Measurements from ENCODE around the gene ACSF3. TPM values are rescaled to one million over a fixed set of nuclear protein-coding genes. Genes with fewer than 3 reads are reported as not detected.

Gene ACSF3
- total RNA-seq, 1 donor from 2014 or later: 39.8 TPM

GRCh38 chr16:89194340-89195311, 101.0 kb downstream of the ACSF3 start:
- H3K36me3 Mint-ChIP-seq (ENCODE audit: low read depth): no peaks in the 10 kb centered on the region
- H3K4me1 Mint-ChIP-seq (ENCODE audit: low read depth): no peaks in the 10 kb centered on the region
- DNase-seq (ENCODE audit: low spot score): no peak
- no peak overlapping the region for H3K27ac Mint-ChIP-seq
- intact Hi-C loops (cut with micrococcal nuclease): no loop called here
- no peaks in the 10 kb centered on the region for H3K27me3 Mint-ChIP-seq (ENCODE audit: low read depth)
- no peaks in the 10 kb centered on the region for H3K9me3 Mint-ChIP-seq
- H3K4me3 Mint-ChIP-seq (ENCODE audit: low read depth): no peak overlapping the region

DNA sequence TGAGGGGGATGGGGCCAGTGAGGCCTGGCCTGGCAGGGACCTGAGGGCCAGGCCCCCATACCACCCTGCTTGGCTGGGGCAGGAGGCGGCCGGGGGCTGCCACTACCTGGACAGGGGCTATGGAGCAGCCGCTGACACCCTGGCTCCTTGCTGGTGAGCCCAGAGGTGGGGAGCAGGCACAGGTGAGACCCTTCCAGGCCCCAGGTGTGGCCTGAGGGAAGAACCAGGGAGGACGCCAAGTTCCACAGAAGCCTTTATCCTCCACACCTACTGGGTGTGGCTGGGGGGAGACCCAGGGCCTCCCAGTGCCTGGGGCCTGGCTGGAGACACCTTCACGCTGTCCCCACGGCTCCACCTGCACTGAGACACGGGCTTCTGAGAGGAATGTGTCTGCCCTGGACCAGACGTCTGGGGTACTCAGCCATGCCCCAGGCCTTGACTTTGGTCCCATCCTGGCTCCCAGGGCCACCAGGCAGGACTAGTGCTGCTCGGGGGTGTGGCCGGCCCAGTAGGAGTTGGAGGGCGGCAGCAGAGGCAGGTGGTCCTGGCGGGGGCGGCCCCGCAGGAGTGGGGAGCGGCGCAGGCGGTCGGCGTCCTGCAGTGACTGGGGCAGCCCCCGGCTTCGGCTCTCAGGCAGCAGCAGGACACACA, 102.0 kb downstream of the ACSF3 start:
- intact Hi-C loops (cut with micrococcal nuclease): no loop called here
- H3K36me3 Mint-ChIP-seq (ENCODE audit: low read depth): no peaks in the 10 kb centered on the region
- DNase-seq (ENCODE audit: low spot score): no peak
- H3K27ac Mint-ChIP-seq: no peak overlapping the region
- no peaks in the 10 kb centered on the region for H3K9me3 Mint-ChIP-seq
- H3K27me3 Mint-ChIP-seq (ENCODE audit: low read depth): peaks cover 8% of the 10 kb centered on the region
- H3K4me3 Mint-ChIP-seq (ENCODE audit: low read depth): no peak overlapping the region
- no peaks in the 10 kb centered on the region for H3K4me1 Mint-ChIP-seq (ENCODE audit: low read depth)

GRCh38 chr16:89197033-89197632, 103.5 kb downstream of the ACSF3 start:
- intact Hi-C loops (cut with micrococcal nuclease): no loop called here
- no peak for DNase-seq (ENCODE audit: low spot score)
- no peaks in the 10 kb centered on the region for H3K4me1 Mint-ChIP-seq (ENCODE audit: low read depth)
- no peak overlapping the region for H3K27ac Mint-ChIP-seq
- H3K9me3 Mint-ChIP-seq: no peaks in the 10 kb centered on the region
- peaks cover 10% of the 10 kb centered on the region for H3K27me3 Mint-ChIP-seq (ENCODE audit: low read depth)
- no peaks in the 10 kb centered on the region for H3K36me3 Mint-ChIP-seq (ENCODE audit: low read depth)
- no peak overlapping the region for H3K4me3 Mint-ChIP-seq (ENCODE audit: low read depth)

DNA sequence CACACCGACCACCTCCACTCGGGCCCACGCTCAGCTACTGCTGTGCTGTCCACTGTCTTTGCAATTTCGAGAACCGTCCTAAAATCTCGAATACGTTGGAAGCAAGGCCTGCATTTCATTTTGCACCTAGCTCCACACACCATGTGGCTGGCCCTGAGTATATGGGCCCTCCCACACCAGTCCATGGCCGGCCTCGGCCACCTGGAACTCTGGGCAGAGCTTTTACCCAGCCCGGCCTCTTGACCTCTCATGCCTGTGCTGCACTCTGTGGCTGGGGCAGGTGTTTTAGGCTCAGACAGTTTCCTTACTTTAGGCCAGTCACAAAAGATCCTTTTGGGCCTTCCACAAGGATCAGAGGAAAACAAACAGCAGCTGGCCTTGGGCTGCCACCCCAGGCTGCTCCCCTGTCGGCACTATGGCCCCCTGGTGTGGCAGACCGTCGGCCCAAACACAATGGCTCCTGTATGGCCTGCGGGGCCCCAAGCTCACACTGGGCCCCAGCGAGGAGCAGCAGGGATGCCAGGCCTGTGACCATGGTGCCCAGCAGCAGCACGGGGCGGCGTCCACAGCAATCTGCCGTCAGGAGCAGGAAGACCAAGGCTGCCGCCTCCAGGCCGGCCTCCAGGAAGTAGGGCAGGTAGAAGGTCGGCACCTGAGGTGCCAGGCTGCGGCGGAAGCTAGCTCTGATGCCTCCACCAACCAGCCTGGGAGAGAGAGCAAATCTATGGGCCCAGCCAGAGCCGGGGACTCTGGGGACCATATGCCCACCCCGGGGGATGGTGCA, 104.2 kb downstream of the ACSF3 start:
- peaks cover 13% of the 10 kb centered on the region for H3K27me3 Mint-ChIP-seq (ENCODE audit: low read depth)
- intact Hi-C loops (cut with micrococcal nuclease): no loop called here
- H3K9me3 Mint-ChIP-seq: peaks cover 2% of the 10 kb centered on the region
- DNase-seq (ENCODE audit: low spot score): no peak
- H3K4me1 Mint-ChIP-seq (ENCODE audit: low read depth): no peaks in the 10 kb centered on the region
- no peak overlapping the region for H3K4me3 Mint-ChIP-seq (ENCODE audit: low read depth)
- peaks cover 1% of the 10 kb centered on the region for H3K36me3 Mint-ChIP-seq (ENCODE audit: low read depth)
- H3K27ac Mint-ChIP-seq: no peak overlapping the region

DNA sequence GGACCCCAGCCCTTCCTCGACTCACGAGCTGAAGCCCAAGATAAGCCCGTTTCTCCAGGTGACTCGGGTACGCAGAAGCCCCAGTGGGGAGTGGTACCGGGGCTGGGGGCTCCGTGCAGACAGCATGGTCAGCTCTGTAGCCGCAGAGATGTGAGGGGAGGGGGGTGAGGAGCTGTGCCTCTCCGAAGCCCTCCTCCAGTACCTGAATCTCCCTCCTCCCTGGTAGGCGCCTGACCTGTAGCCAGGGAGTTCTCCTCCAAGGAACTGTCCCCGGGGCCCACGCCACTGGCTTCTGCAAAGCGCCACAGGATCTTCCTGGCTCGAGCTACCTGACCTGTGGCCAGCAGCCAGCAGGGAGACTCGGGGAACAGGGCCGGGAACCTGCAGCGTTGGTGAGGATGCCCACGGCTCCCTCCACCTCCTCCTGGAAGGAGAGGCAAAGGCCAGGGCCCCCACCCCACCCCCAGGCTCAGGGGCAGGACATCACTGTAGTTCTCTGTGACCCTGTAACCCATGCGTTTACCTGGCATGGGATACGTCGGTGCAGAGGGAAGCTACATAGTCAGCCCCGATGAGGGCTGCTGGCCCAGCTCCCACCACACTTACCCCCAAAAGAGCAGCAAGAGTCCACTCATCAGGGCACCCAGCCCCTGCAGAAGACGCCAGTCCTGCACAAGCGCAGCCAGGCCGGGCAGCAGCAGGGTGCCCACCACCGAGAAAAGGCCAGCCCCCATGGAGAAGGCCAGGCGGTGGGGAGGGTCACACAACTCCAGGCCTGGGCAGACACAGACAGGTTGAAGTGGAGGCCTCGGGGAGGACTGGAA, 105.0 kb downstream of the ACSF3 start:
- peaks cover 21% of the 10 kb centered on the region for H3K27me3 Mint-ChIP-seq (ENCODE audit: low read depth)
- H3K4me3 Mint-ChIP-seq (ENCODE audit: low read depth): no peak overlapping the region
- H3K36me3 Mint-ChIP-seq (ENCODE audit: low read depth): peaks cover 6% of the 10 kb centered on the region
- H3K9me3 Mint-ChIP-seq: peaks cover 7% of the 10 kb centered on the region
- no peak overlapping the region for H3K27ac Mint-ChIP-seq
- intact Hi-C loops (cut with micrococcal nuclease): no loop called here
- peaks cover 2% of the 10 kb centered on the region for H3K4me1 Mint-ChIP-seq (ENCODE audit: low read depth)
- DNase-seq (ENCODE audit: low spot score): no peak

- H3K4me3 Mint-ChIP-seq (ENCODE audit: low read depth): peak overlapping the region; percentile 13
These were observed 105.8 kb downstream of the ACSF3 start for GRCh38 chr16:89199241-89200123.

GRCh38 chr16:89200124-89200849, 106.6 kb downstream of the ACSF3 start, which contains the start of gene SLC22A31:
SLC22A31 (minus strand) TSS chr16:89200537; CDS start chr16:89200501, 36 bp downstream.
- Mint-ChIP-seq H3K27ac (no peak within 1 kb of the TSS), H3K4me1 (ENCODE audit: low read depth) (peaks cover 2% of the 10 kb centered on the region), H3K9me3 (peaks cover 7% of the 10 kb centered on the region), H3K36me3 (ENCODE audit: low read depth) (peaks cover 6% of the 10 kb centered on the region), H3K27me3 (ENCODE audit: low read depth) (peaks cover 28% of the 10 kb centered on the region), H3K4me3 (ENCODE audit: low read depth) (peak within 1 kb of the TSS; percentile 17)
- DNase-seq (ENCODE audit: low spot score): no peak
- intact Hi-C loops (cut with micrococcal nuclease): no loop called here

More at GRCh38 chr16:89199241-89200123, 105.8 kb downstream of the ACSF3 start:
- intact Hi-C loops (cut with micrococcal nuclease): no loop called here
- DNase-seq (ENCODE audit: low spot score): no peak
- Mint-ChIP-seq H3K36me3 (ENCODE audit: low read depth) (peaks cover 6% of the 10 kb centered on the region), H3K27ac (no peak overlapping the region), H3K27me3 (ENCODE audit: low read depth) (peaks cover 28% of the 10 kb centered on the region), H3K4me1 (ENCODE audit: low read depth) (peaks cover 2% of the 10 kb centered on the region), H3K9me3 (peaks cover 7% of the 10 kb centered on the region)

- intact Hi-C loops (cut with micrococcal nuclease): loop anchor here (1.0 kb wide), 1 partner anchor 8 kb away; no protein-coding TSS in a partner anchor
- Mint-ChIP-seq H3K36me3 (ENCODE audit: low read depth) (peaks cover 6% of the 10 kb centered on the region), H3K27ac (no peak overlapping the region), H3K4me1 (ENCODE audit: low read depth) (peaks cover 2% of the 10 kb centered on the region), H3K4me3 (ENCODE audit: low read depth) (peak overlapping the region; percentile 17), H3K27me3 (ENCODE audit: low read depth) (peaks cover 28% of the 10 kb centered on the region), H3K9me3 (peaks cover 7% of the 10 kb centered on the region)
- no peak for DNase-seq (ENCODE audit: low spot score)
These were observed 107.3 kb downstream of the ACSF3 start for GRCh38 chr16:89200850-89201411.

DNA sequence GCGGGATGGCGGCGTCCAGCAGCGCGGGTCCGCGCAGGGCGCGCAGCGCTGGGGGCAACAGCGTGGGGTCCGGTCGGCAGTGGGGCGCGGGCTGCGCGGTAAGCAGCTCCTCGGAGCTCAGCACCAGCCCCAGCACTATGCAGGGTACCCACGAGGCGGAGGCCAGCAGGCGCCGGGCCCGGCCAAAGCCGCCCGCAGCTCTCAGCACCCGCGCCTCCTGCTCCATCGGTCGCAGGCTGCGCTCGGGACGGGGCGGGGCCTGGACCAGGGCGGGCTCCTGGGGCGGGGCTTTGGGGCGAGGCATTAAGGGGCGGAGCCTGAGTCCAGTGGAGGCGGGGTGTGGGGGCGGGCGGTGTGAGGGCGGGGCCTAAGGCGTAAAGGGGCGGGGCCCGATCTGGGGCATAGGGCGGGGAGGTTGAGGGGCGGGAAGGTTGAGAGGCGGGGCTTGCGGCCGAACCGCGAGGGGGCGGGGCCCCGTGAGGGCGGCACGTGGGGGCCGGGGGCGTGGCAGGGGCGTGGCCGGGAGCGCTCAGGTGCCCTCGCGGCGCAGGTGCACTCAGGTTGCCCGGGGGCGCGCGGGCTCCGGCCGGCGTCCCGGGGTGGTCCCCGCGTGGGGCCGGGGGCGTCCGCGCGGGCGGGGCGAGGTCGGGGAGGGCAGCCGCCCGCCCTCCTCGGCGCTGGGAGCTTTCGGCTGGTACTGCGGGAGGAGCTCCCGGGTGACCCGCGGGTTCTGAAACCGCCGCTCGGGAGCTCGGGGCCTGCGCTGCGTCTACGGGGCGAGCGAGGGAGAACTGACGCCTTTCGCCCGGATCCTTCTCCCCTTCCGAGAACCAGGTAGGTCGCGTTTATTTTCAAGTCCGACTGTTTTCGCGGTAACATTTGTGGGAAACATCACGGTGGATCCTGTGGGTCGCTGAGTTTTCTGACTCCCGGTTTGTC, 108.1 kb downstream of the ACSF3 start:
- Mint-ChIP-seq H3K4me3 (ENCODE audit: low read depth) (peak overlapping the region; percentile 13), H3K4me1 (ENCODE audit: low read depth) (peaks cover 2% of the 10 kb centered on the region), H3K27me3 (ENCODE audit: low read depth) (peaks cover 28% of the 10 kb centered on the region), H3K36me3 (ENCODE audit: low read depth) (peaks cover 6% of the 10 kb centered on the region), H3K27ac (no peak overlapping the region), H3K9me3 (peaks cover 7% of the 10 kb centered on the region)
- intact Hi-C loops (cut with micrococcal nuclease): loop anchor here (1.0 kb wide), 1 partner anchor 8 kb away; no protein-coding TSS in a partner anchor
- peak; percentile 77 for DNase-seq (ENCODE audit: low spot score)

Measured in activated T-helper 2 cell treated with anti-CD3 and anti-CD28 coated beads, Interferon-gamma antibody, Interleukin-2, Interleukin-4, amounts not matched to agents 10 μg/mL and 5 μg/mL and 100 μg/mL, durations not matched to agents 14 hours and 24 hours and 36 hours (primary cell).